Measurements from ENCODE around the gene ADAM10.

ADAM10 gene

GRCh38 chr15:58715266-58715917, 34.1 kb downstream of the ADAM10 start:
- no peak for DNase-seq

- no peak for DNase-seq
Measured at GRCh38 chr15:58710701-58711100, 38.8 kb downstream of the ADAM10 start.

- no peak for DNase-seq
Measured at GRCh38 chr15:58707397-58707796, 42.1 kb downstream of the ADAM10 start.

GRCh38 chr15:58705105-58705504, 44.4 kb downstream of the ADAM10 start:
- no peak for DNase-seq

- DNase-seq, result no peak
Measured at GRCh38 chr15:58704155-58704865, 45.2 kb downstream of the ADAM10 start.

- DNase-seq, result no peak
Measured at GRCh38 chr15:58703610-58704009, 45.9 kb downstream of the ADAM10 start.

- DNase-seq, result no peak
Measured at GRCh38 chr15:58702233-58702632, 47.3 kb downstream of the ADAM10 start.

GRCh38 chr15:58701376-58701775, 48.1 kb downstream of the ADAM10 start:
- DNase-seq, result no peak

GRCh38 chr15:58699769-58700168, 49.7 kb downstream of the ADAM10 start:
- DNase-seq, result no peak

- DNase-seq, result no peak
Measured at GRCh38 chr15:58698887-58699641, 50.4 kb downstream of the ADAM10 start.

- DNase-seq, result no peak
Measured at GRCh38 chr15:58697220-58697619, 52.3 kb downstream of the ADAM10 start.

GRCh38 chr15:58696738-58697137, 52.8 kb downstream of the ADAM10 start:
- DNase-seq, result no peak

GRCh38 chr15:58694641-58695398, 54.7 kb downstream of the ADAM10 start:
- DNase-seq, result no peak

GRCh38 chr15:58690703-58691102, 58.8 kb downstream of the ADAM10 start:
- no peak for DNase-seq

- no peak for DNase-seq
Measured at GRCh38 chr15:58689646-58690045, 59.9 kb downstream of the ADAM10 start.

GRCh38 chr15:58686286-58686685, 63.2 kb downstream of the ADAM10 start:
- no peak for DNase-seq

GRCh38 chr15:58684751-58685150, 64.8 kb downstream of the ADAM10 start:
- no peak for DNase-seq

- DNase-seq, result no peak
Measured at GRCh38 chr15:58684036-58684710, 65.3 kb downstream of the ADAM10 start.

GRCh38 chr15:58682234-58682633, 67.3 kb downstream of the ADAM10 start:
- DNase-seq, result no peak

GRCh38 chr15:58678683-58679082, 70.8 kb downstream of the ADAM10 start:
- DNase-seq, result no peak

- no peak for DNase-seq
Measured at GRCh38 chr15:58677426-58677825, 72.1 kb downstream of the ADAM10 start.

GRCh38 chr15:58676766-58677165, 72.7 kb downstream of the ADAM10 start:
- no peak for DNase-seq

GRCh38 chr15:58671186-58671585, 78.3 kb downstream of the ADAM10 start:
- DNase-seq, result no peak
